Neural cell (in vitro differentiated cells): Measurements from ENCODE around the gene RBBP7.
A peak's percentile ranks its signal among the peaks of the same experiment; 100 is the strongest.

Experiments used
- EP300 ChIP-seq: fragments of 450-650 bp; conservative IDR thresholded peaks from 2 replicates; pipeline ENCODE4 v1.6.1; 2014; ENCODE audit warnings: antibody characterized with exemption, mild to moderate bottlenecking, moderate library complexity; ENCODE audit not compliant: poor library complexity, severe bottlenecking
- EZH2 ChIP-seq: fragments of 200-600, 300-800 bp; shearing (Covaris generic), sonication (generic); IDR thresholded peaks from 2 replicates; pipeline ENCODE4 v1.6.1; 2014; ENCODE audit warnings: antibody characterized with exemption, low read length, borderline replicate concordance, mild to moderate bottlenecking; ENCODE audit not compliant: insufficient read depth, poor library complexity, severe bottlenecking
- POLR2AphosphoS5 ChIP-seq: IDR thresholded peaks from 2 replicates; pipeline ENCODE4 v1.6.1; 2012
- RAD21 ChIP-seq: fragments of 450-650 bp; conservative IDR thresholded peaks from 2 replicates; pipeline ENCODE4 v1.6.1; 2014; ENCODE audit warnings: antibody characterized with exemption, mild to moderate bottlenecking, moderate library complexity
- SMC3 ChIP-seq: fragments of 450-650 bp; conservative IDR thresholded peaks from 2 replicates; pipeline ENCODE4 v1.6.1; 2014; ENCODE audit warnings: antibody characterized with exemption, mild to moderate bottlenecking, moderate library complexity; ENCODE audit not compliant: poor library complexity
- TF ChIP-seq, protein P1 (sequence below): fragments of 450-650 bp; IDR thresholded peaks from 2 replicates; pipeline ENCODE4 v1.5.1; 2014; ENCODE audit warnings: antibody characterized with exemption, mild to moderate bottlenecking, moderate library complexity; ENCODE audit not compliant: poor library complexity, severe bottlenecking

DNA sequence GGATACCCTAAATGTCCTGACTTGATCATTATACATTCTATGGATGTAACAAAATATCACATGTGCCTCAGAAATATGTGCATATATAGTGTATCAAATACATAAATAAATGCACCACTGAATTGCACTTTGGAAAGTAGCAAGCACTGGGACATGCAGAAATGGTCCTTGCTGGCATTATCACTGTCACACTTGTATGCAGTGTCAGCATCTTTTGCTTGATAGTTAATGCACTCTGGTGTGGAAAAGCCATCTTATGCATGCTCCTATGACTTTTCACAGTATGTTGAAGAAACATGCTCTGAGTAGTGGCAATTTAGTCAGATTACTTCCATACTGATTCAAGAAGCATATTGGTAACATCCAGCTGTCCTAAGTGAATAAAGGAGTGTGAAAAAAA lies 48.8 kb upstream of the RBBP7 start:
- TF ChIP-seq, protein P1, sequence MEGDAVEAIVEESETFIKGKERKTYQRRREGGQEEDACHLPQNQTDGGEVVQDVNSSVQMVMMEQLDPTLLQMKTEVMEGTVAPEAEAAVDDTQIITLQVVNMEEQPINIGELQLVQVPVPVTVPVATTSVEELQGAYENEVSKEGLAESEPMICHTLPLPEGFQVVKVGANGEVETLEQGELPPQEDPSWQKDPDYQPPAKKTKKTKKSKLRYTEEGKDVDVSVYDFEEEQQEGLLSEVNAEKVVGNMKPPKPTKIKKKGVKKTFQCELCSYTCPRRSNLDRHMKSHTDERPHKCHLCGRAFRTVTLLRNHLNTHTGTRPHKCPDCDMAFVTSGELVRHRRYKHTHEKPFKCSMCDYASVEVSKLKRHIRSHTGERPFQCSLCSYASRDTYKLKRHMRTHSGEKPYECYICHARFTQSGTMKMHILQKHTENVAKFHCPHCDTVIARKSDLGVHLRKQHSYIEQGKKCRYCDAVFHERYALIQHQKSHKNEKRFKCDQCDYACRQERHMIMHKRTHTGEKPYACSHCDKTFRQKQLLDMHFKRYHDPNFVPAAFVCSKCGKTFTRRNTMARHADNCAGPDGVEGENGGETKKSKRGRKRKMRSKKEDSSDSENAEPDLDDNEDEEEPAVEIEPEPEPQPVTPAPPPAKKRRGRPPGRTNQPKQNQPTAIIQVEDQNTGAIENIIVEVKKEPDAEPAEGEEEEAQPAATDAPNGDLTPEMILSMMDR, result no peak
- TF ChIP-seq RAD21 (no peak), POLR2AphosphoS5 (peak; percentile 15), EP300 (no peak), EZH2 (no peak), SMC3 (no peak)
